PFSK-1 (cell line): ENCODE data around the gene CHGA.
A peak's percentile ranks its signal among the peaks of the same experiment; 100 is the strongest.

Source experiments
- FOXP2 ChIP-seq: optimal IDR thresholded peaks from 2 replicates; pipeline ENCODE3; 2011; ENCODE audit warnings: borderline replicate concordance, control low read depth, inconsistent platforms; ENCODE audit not compliant: insufficient read depth; ENCODE audit errors: extremely low read length, extremely low read depth
- POLR2AphosphoS5 ChIP-seq: IDR thresholded peaks from 2 replicates; pipeline ENCODE4 v1.6.1; 2012; ENCODE audit warnings: low read depth, mild to moderate bottlenecking, control low read depth, low read length, moderate library complexity
- REST ChIP-seq, 2 experiments: IDR thresholded peaks; 2 replicates each; pipeline versions ENCODE4 v1.6.1 to v1.8.0; 2011 to 2012; ENCODE audit warnings: low read depth in 2 of 2, low read length in 2 of 2, control low read depth in 1 of 2, inconsistent platforms in 1 of 2, mild to moderate bottlenecking in 1 of 2, moderate library complexity in 1 of 2; ENCODE audit not compliant: insufficient read depth in 1 of 2
- SIN3A ChIP-seq: IDR thresholded peaks from 2 replicates; pipeline ENCODE4 v1.6.1; 2012; ENCODE audit warnings: mild to moderate bottlenecking, low read length, moderate library complexity, borderline replicate concordance; ENCODE audit not compliant: insufficient read depth
- TAF1 ChIP-seq: IDR thresholded peaks from 2 replicates; pipeline ENCODE4 v1.6.1; 2012; ENCODE audit warnings: low read length, control low read depth, borderline replicate concordance; ENCODE audit not compliant: insufficient read depth

Gene CHGA

DNA sequence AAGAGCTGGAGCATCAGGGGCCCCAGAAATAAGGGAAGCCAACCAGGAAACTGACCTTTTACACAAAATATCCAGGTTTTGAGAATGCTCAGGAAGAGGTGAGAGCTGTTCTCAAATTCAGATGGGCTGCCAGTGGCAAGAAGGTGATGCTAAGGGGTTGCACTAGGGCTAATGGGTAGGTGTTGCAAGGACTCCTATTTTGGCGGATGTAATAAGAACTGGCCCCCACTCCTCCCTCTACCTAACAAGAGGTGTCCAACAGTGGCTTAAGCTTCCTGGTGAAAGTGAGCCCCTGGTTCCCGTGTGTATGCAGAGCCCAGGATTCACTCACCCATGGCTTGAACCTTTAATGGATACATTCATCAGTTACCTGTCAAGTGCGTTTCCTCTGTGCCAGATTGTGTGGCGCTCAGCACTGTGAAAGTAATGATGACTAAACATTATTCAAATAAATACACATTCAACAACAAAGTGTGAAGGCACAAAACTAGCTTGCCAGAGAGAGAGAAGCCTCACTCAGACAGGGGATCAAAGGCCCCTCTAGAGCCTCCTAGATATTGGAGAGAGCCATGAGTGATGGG lies 705 bp upstream of the CHGA start:
- TF ChIP-seq REST (IDR thresholded peaks at IDR 0.05; ENCODE audit: insufficient read depth in 1 of 2, low read depth in 2 of 2, low read length in 2 of 2) (no peak), FOXP2 (no peak), POLR2AphosphoS5 (no peak), TAF1 (no peak), SIN3A (no peak)

DNA sequence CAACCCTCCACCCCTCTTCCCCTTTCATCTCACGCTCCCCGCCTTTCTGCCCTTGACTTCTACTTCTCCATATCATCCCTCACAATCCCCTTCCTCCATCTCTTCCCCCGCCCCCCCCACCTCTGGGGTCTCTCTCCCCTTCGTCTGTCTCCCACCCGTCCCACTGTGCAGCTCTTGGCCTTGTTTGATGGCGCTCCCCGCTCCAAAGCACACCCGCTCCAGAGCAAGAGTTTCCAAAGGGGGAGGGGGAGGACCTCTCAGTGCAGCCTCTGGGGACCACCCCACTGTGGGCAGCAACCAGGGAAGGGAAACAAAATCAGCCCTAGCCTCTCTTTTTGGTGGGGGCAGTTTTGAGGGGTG lies 774 bp downstream of the CHGA start:
- TF ChIP-seq POLR2AphosphoS5 = no peak
- no peak for TF ChIP-seq REST (IDR thresholded peaks at IDR 0.05; ENCODE audit: insufficient read depth in 1 of 2, low read depth in 2 of 2, low read length in 2 of 2)
- TF ChIP-seq TAF1 = no peak
- TF ChIP-seq SIN3A = no peak
- TF ChIP-seq FOXP2 = no peak

DNA sequence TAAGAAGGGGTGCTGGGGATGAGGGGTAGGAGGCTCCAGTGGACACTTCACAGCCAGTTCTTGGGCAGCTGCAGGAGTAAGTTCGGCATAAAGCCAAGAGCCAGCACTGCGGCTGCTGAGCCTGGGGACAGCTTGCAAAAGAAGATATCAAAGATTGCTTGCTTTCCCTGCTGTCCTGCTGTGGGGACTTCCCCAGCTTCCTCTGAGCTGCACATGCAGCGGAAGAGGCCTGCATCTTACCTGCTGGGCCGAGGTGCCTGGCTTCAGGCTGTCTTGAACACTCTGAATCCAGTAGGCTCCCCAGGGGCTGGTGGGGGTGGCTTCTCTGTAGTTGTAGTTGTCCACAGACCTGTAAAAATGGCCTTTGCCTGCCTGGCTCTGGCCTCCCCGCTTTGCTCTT lies 1.3 kb downstream of the CHGA start:
- no peak for TF ChIP-seq TAF1
- TF ChIP-seq SIN3A = no peak
- TF ChIP-seq FOXP2 = no peak
- 0 out of 4 replicates have a peak, but pooled peaks of 1 of the 2 experiments have one; percentile 4 for TF ChIP-seq REST (IDR thresholded peaks at IDR 0.05; ENCODE audit: insufficient read depth in 1 of 2, low read depth in 2 of 2, low read length in 2 of 2)

- no peak for TF ChIP-seq POLR2AphosphoS5
- TF ChIP-seq REST (IDR thresholded peaks at IDR 0.05; ENCODE audit: insufficient read depth in 1 of 2, low read depth in 2 of 2, low read length in 2 of 2) = no peak
- TF ChIP-seq FOXP2 = no peak
- TF ChIP-seq SIN3A = no peak
- no peak for TF ChIP-seq TAF1
These were observed 2.5 kb downstream of the CHGA start for GRCh38 chr14:92925446-92925845.

GRCh38 chr14:92926180-92926845 lies 3.4 kb downstream of the CHGA start:
- TF ChIP-seq POLR2AphosphoS5 (no peak), SIN3A (no peak), FOXP2 (no peak), TAF1 (no peak), REST (IDR thresholded peaks at IDR 0.05; ENCODE audit: insufficient read depth in 1 of 2, low read depth in 2 of 2, low read length in 2 of 2) (no peak)
